Tibial nerve (tissue), 4 donors: ENCODE data around the gene ATOH8. TPM values are rescaled to one million over a fixed set of nuclear protein-coding genes. Genes with fewer than 3 reads are reported as not detected.

Experiments used
- DNase-seq, 2 donors: peaks; one replicate each; pipeline ENCODE4 v3.0.0-alpha.2; 2019; ENCODE audit warnings: low spot score in 2 of 2
- H3K27ac ChIP-seq, 4 donors: fragments of 200-600 bp; sonication (generic) in 3 of 4; one replicate each; pipeline ENCODE4 v1.5.1; 2017 to 2019; ENCODE audit warnings: mild to moderate bottlenecking in 1 of 4
- H3K27me3 ChIP-seq, 2 donors: fragments of 200-600 bp; sonication (generic) in 1 of 2; one replicate each; pipeline versions ENCODE4 v1.5.1 to v1.6.0; 2017 to 2019
- H3K36me3 ChIP-seq, 3 donors: fragments of 200-600 bp; sonication (generic); one replicate each; pipeline ENCODE4 v1.5.1; 2018 to 2019
- H3K4me1 ChIP-seq, 4 donors: fragments of 200-600 bp; sonication (generic) in 3 of 4; one replicate each; pipeline ENCODE4 v1.5.1; 2017 to 2019
- H3K4me3 ChIP-seq, 4 donors: fragments of 200-600 bp; sonication (generic) in 3 of 4; one replicate each; pipeline ENCODE4 v1.5.1; 2017 to 2019; ENCODE audit warnings: mild to moderate bottlenecking in 1 of 4, moderate library complexity in 1 of 4
- H3K9me3 ChIP-seq, 4 donors: fragments of 200-600 bp; sonication (generic) in 3 of 4; one replicate each; pipeline ENCODE4 v1.5.1; 2017 to 2019
- CTCF ChIP-seq, 5 experiments: fragments of 200-600 bp in 3 of 5; fragments of 450-650 bp in 2 of 5; sonication (generic) in 3 of 5; IDR thresholded peaks; one replicate each; pipeline ENCODE4 v1.5.1; 2016 to 2019; ENCODE audit warnings: antibody characterized with exemption in 5 of 5, mild to moderate bottlenecking in 3 of 5, moderate library complexity in 2 of 5
- EP300 ChIP-seq, 2 donors: sonication (generic); formaldehyde crosslinking; IDR thresholded peaks; one replicate each; pipeline ENCODE4 v1.6.1; 2017; ENCODE audit warnings: antibody characterized with exemption in 2 of 2, mild to moderate bottlenecking in 1 of 2
- POLR2A ChIP-seq, 2 donors: fragments of 450-650 bp; IDR thresholded peaks; one replicate each; pipeline ENCODE4 v1.6.1; 2017; ENCODE audit warnings: antibody characterized with exemption in 2 of 2, mild to moderate bottlenecking in 2 of 2, moderate library complexity in 2 of 2
- WGBS, 2 donors: methylation state at CpG; one replicate each; pipeline ENCODE4 v1.1.5; 2018; 5-methylcytosine and 5-hydroxymethylcytosine counted together
- total RNA-seq, 4 donors: library from RNA; depleted of rRNA; stranded (reverse); fragments of >200 nt; gene quantifications; one replicate each; pipeline ENCODE4 v1.1.0, GENCODE V29; 2016

The ATOH8 gene
- total RNA-seq, 4 donors from 2014 or later, result 98.0 to 170 (median 119) TPM

DNA sequence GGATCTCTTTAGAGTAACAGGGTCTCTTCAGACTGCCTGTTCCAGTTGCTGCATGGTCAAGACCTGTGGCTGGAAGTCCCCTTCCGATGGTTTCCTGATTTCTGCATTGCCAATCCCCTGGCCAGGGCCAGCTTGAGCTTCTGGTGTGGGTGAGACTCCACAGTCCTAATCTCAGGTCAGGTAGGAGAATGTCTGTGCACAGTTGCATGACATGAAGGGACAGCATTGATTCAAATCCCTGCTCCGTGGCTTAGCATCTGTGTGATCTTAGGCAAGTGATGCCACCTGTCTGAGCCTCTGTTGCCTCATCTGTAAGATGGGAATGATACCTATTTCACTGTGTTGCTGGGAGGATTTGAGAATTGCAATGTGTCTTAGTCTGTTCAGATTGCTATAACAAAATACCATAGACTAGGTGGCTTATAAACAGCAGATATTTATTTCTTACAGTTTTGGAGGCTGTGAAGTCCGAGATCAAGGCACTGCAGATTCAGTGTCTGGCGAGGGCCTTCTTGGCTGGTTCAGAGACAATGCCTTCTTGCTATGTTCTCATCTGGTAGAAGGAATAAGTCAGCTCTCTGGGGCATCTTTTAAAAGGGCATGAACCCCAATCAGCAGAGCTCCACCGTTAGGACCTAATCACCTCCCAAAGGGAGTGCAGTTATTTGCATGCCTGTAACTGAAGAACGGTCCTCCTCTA is 66.2 kb downstream of the ATOH8 start:
- Histone ChIP-seq H3K4me1 (no peaks in the 10 kb centered on the region), H3K36me3 (no peaks in the 10 kb centered on the region), H3K27ac (no peak overlapping the region), H3K9me3 (no peaks in the 10 kb centered on the region), H3K27me3 (no peaks in the 10 kb centered on the region), H3K4me3 (no peak overlapping the region)
- TF ChIP-seq CTCF (IDR thresholded peaks at IDR 0.05), result no peak
- TF ChIP-seq POLR2A (IDR thresholded peaks at IDR 0.05), result no peak
- no peak for TF ChIP-seq EP300 (IDR thresholded peaks at IDR 0.05)
- 60 to 75% methylated on average over 6 of the region's 6 CpGs for WGBS, 2 donors
- DNase-seq, result no peak

DNA sequence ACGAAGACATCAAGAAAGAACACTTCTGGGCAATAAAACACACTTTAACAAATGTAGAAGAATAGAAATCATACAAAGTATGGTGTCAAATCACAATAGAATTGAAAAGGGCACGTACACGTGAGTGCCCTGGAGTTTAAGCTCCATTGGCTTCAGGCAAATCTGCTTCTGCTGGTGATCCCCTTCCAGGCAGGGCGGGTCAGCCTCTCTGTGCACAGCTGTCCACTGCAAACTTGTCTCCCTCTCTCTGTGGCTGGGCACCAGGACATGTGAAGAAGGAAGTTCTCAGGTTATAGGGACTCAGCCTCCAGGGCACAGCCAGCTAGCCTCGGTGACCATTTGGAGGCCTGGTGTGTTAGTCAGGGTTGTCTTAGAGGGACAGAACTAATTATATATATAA is 69.0 kb downstream of the ATOH8 start:
- WGBS, 2 donors, result 81 to 86% methylated on average over 5 of the region's 5 CpGs
- Histone ChIP-seq H3K36me3 (no peaks in the 10 kb centered on the region), H3K4me3 (no peak overlapping the region), H3K9me3 (no peaks in the 10 kb centered on the region), H3K27ac (no peak overlapping the region), H3K27me3 (no peaks in the 10 kb centered on the region), H3K4me1 (peaks cover 0 to 8% (median 2%) of the 10 kb centered on the region in 4 donors)
- TF ChIP-seq CTCF (IDR thresholded peaks at IDR 0.05) (no peak), EP300 (IDR thresholded peaks at IDR 0.05) (no peak), POLR2A (IDR thresholded peaks at IDR 0.05) (no peak)
- no peak for DNase-seq

- no peak for TF ChIP-seq EP300 (IDR thresholded peaks at IDR 0.05)
- TF ChIP-seq CTCF (IDR thresholded peaks at IDR 0.05), result no peak
- no peak for TF ChIP-seq POLR2A (IDR thresholded peaks at IDR 0.05)
Measured at GRCh38 chr2:85823951-85824350, 70.2 kb downstream of the ATOH8 start.

GRCh38 chr2:85826990-85827878 is 73.4 kb downstream of the ATOH8 start:
- no peak overlapping the region for H3K27ac ChIP-seq
- H3K9me3 ChIP-seq, result no peaks in the 10 kb centered on the region
- peaks cover 0 to 12% (median 2%) of the 10 kb centered on the region in 4 donors for H3K4me1 ChIP-seq
- DNase-seq, result peak; percentile 67 to 86
- H3K4me3 ChIP-seq, result peak overlapping the region in 2 of 4 donors; percentile 20 to 32
- TF ChIP-seq EP300 (IDR thresholded peaks at IDR 0.05), result peak in 1 of 2 donors; percentile 40
- peak; percentile 82 to 97 (median 91) for TF ChIP-seq CTCF (IDR thresholded peaks at IDR 0.05)
- TF ChIP-seq POLR2A (IDR thresholded peaks at IDR 0.05), result no peak
- 27 to 28% methylated on average over 18 to 20 of the region's 20 CpGs for WGBS, 2 donors
- H3K36me3 ChIP-seq, result no peaks in the 10 kb centered on the region
- no peaks in the 10 kb centered on the region for H3K27me3 ChIP-seq

More at GRCh38 chr2:85823951-85824350, 70.2 kb downstream of the ATOH8 start:
- Histone ChIP-seq H3K27ac (no peak overlapping the region), H3K36me3 (no peaks in the 10 kb centered on the region), H3K4me1 (peaks cover 0 to 12% (median 2%) of the 10 kb centered on the region in 4 donors), H3K9me3 (no peaks in the 10 kb centered on the region), H3K27me3 (no peaks in the 10 kb centered on the region), H3K4me3 (no peak overlapping the region)
- WGBS, 2 donors, result 50 to 66% methylated on average over 2 of the region's 2 CpGs
- no peak for DNase-seq
